ENCODE measurements around the gene KRT86.
A peak's percentile ranks its signal among the peaks of the same experiment; 100 is the strongest.
"Not testable (repeated sequence)": the region's sequence is repeated elsewhere in the genome, so short reads cannot be mapped to it uniquely, and the experiment has no call there.

The KRT86 gene

GRCh38 chr12:52267699-52268098, 6.7 kb upstream of the KRT86 start:
- no peak for DNase-seq (ENCODE audit: low spot score)

GRCh38 chr12:52268212-52268611, 6.2 kb upstream of the KRT86 start:
- DNase-seq (ENCODE audit: low spot score): no peak

GRCh38 chr12:52270541-52271070, 3.8 kb upstream of the KRT86 start:
- no peak for DNase-seq (ENCODE audit: low spot score)

GRCh38 chr12:52271158-52271557, 3.3 kb upstream of the KRT86 start:
- DNase-seq (ENCODE audit: low spot score): no peak

- DNase-seq (ENCODE audit: low spot score): no peak
Measured at GRCh38 chr12:52275686-52276085, 1.2 kb downstream of the KRT86 start.

- no peak for DNase-seq (ENCODE audit: low spot score)
Measured at GRCh38 chr12:52277486-52278245, 3.2 kb downstream of the KRT86 start.

GRCh38 chr12:52278575-52279421, 4.4 kb downstream of the KRT86 start:
- DNase-seq (ENCODE audit: low spot score): peak; percentile 93

- DNase-seq (ENCODE audit: low spot score): no peak
Measured at GRCh38 chr12:52279422-52280318, 5.2 kb downstream of the KRT86 start.

GRCh38 chr12:52280319-52280795, 5.9 kb downstream of the KRT86 start:
- no peak for DNase-seq (ENCODE audit: low spot score)

- DNase-seq (ENCODE audit: low spot score): no peak
Measured at GRCh38 chr12:52280796-52281560, 6.5 kb downstream of the KRT86 start.

GRCh38 chr12:52284562-52285171, 10.2 kb downstream of the KRT86 start:
- no peak for DNase-seq (ENCODE audit: low spot score)

GRCh38 chr12:52285172-52285745, 10.8 kb downstream of the KRT86 start:
- DNase-seq (ENCODE audit: low spot score): no peak

- DNase-seq (ENCODE audit: low spot score): no peak
Measured at GRCh38 chr12:52285851-52286530, 11.5 kb downstream of the KRT86 start.

- DNase-seq (ENCODE audit: low spot score): not testable (repeated sequence)
Measured at GRCh38 chr12:52286857-52287785, 12.7 kb downstream of the KRT86 start.

GRCh38 chr12:52287816-52288805, 13.7 kb downstream of the KRT86 start:
- not testable (repeated sequence) for DNase-seq (ENCODE audit: low spot score)

- DNase-seq (ENCODE audit: low spot score): not testable (repeated sequence)
Measured at GRCh38 chr12:52290483-52291134, 16.2 kb downstream of the KRT86 start.
